Activated CD4-positive, alpha-beta T cell treated with anti-CD3 and anti-CD28 coated beads, Interleukin-2, amount 50 U/mL, for 48 hours (primary cell): ENCODE data around the gene TULP1.
A peak's percentile ranks its signal among the peaks of the same experiment; 100 is the strongest.
"Not testable (repeated sequence)": the region's sequence is repeated elsewhere in the genome, so short reads cannot be mapped to it uniquely, and the experiment has no call there.

Experiments
- DNase-seq, 2 experiments: peaks; one replicate each; pipeline ENCODE4 v3.0.0-alpha.2; 2020

TULP1 gene

GRCh38 chr6:35512740-35513139 is at the start of gene TULP1:
TSS of gene TULP1 (minus strand) at chr6:35512896. CDS start at chr6:35512858, 38 bp downstream.
- DNase-seq = no peak

DNA sequence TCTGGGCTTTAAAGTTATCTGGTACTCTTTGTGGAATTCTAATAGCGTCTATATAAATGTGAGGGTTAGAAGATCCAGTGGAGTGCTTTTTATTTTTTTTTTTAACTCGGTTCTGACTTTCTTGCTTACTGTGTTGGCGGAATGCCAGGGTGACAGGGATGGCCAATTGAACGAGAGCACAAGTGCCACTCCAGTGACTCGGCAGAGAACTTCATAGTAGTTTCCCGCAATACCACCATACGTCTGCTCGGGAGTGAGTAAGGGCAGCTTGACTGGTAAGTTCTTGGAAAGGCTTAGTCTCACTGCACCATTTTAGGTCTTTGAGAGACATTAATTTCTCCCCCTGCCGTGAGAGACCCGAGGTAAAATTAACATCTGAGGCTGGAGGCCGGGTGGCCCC is 49.4 kb upstream of the TULP1 start:
- no peak for DNase-seq

- DNase-seq = no peak
These were observed 48.4 kb upstream of the TULP1 start for GRCh38 chr6:35561113-35561512.

DNA sequence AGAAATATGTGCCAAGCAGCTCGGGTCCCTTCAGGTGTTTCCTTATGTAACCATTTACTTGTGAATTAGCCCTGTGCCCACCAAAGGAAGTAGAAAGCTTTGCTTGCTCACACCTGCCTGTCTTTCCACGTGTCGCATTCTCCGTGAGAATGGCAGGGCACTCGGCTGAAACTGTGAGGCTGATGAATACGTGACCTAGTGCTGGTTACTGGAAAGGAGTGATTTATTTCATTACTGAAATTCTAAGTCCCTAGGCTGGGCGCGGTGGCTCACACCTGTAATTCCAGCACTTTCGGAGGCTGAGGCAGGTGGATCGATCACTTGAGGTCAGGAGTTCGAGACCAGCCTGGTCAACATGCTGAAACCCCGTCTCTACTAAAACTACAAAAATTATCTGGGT is 45.9 kb upstream of the TULP1 start:
- peak in 1 of 2 experiments; percentile 24 for DNase-seq

GRCh38 chr6:35557239-35557638 is 44.5 kb upstream of the TULP1 start:
- DNase-seq = no peak

GRCh38 chr6:35554811-35555210 is 42.1 kb upstream of the TULP1 start:
- DNase-seq = no peak

- no peak for DNase-seq
These were observed 40.6 kb upstream of the TULP1 start for GRCh38 chr6:35553315-35553714.

GRCh38 chr6:35552285-35552917 is 39.7 kb upstream of the TULP1 start:
- DNase-seq = peak; percentile 71 to 80

GRCh38 chr6:35550437-35550836 is 37.7 kb upstream of the TULP1 start:
- no peak for DNase-seq

- no peak for DNase-seq
These were observed 35.0 kb upstream of the TULP1 start for GRCh38 chr6:35547676-35548075.

GRCh38 chr6:35544769-35545361 is 32.2 kb upstream of the TULP1 start:
- DNase-seq = no peak

DNA sequence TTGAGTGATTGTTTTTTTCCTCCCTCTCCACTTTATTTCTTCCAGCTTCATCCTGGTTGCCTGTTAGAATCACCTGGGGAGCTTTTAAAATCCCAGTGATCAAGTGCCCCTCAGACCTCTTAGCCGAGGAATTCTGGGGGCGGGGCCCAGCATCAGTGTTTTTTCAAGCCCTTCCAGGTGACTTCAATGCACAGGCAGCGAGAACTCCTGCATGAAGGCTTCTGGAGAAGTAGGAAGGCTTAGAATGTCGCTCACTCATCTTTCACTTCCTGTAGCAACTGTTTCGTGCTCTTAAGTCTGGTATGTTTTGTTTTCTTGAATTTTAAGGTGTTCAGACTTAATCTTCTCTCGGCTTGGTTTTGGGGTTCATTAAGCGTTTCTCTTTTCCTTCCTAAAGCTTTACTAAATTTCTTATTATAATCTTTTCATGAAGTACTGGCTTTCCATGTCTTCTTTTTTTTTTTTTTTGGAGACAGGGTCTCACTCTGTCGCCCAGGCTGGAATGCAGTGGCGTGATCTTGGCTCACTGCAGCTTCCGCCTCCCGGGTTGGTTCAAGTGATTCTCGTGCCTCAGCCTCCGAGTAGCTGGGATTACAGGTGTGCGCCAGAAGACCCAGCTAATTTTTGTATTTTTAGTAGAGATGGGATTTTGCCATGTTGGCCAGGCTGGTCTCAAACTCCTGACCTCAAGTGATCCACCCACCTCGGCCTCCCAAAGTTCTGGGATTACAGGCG is 30.9 kb upstream of the TULP1 start:
- DNase-seq = no peak

- DNase-seq = no peak
These were observed 29.1 kb upstream of the TULP1 start for GRCh38 chr6:35541836-35542235.

GRCh38 chr6:35539223-35539622 is 26.5 kb upstream of the TULP1 start:
- DNase-seq = no peak

DNA sequence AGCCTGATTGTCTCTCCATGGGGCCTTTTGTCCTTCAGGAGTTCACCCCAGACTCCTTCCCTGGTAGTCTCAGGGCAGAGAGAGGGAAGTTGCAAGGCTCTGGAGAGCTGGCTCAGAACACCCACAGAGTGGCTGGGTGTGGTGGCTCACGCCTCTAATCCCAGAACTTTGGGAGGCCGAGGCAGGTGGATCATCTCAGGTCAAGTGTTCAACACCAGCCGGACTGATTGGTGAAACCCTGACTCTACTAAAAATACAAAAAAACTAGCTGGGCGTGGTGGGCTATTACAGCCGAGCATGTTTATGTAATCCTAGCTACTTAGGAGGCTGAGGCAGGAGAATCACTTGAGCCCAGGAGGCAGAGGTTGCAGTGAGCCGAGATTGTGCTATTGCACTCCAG is 23.2 kb upstream of the TULP1 start:
- not testable (repeated sequence) for DNase-seq

DNA sequence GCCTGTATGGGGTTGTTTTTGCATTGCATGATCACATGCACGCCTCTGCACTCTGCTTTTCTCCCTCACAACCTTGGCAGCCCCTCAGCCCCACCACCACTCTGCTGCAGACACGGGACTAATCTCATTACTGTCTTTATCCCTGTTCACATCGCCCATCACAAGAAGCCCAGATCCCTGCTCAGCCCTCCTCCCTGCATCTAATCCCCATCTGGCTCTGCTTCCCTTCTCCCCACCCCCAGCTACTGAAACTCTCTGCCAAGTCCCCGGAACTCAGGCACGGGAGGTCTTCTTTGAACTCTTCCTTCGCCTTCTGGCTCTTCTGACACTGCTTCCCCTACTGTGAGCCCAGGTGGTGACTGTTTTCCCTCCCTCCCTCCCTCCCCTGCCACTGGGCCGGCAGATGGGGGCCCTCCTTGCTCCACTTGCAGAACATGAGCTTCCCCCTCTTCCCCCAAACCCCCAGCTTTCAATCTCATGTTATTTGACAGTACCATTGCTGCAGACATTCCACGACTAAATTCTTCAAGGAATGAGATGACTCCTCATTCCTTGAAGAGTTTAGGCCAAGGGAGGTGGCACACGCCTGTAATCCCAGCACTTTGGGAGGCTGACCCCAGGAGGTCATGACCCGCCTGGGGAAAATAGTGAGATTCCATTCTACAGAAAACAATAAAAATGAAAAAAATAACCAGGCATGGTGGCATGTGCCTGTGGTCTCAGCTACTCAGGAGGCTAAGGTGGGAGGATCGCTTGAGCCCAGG is 21.9 kb upstream of the TULP1 start:
- no peak for DNase-seq

GRCh38 chr6:35533981-35534380 is 21.3 kb upstream of the TULP1 start:
- DNase-seq = no peak

DNA sequence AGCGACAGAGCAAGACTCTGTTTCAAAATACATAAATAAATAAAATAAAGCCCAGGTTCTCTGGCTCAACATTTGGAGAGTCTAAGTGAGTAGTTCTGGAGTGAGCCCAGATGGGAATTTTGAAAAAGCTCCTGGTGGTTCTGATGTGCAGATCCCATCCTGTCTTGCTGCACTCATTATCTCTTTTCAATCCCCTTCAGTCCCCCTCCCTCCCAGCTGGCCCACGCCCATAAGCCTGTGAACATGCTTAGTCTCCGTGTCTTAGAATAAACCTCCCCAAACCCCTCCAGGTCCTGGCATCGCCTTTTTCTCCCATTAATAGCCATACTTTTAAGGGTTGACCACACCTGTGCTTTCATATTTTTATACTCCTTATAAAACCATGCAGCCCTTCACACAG is 19.4 kb upstream of the TULP1 start:
- DNase-seq = no peak

DNA sequence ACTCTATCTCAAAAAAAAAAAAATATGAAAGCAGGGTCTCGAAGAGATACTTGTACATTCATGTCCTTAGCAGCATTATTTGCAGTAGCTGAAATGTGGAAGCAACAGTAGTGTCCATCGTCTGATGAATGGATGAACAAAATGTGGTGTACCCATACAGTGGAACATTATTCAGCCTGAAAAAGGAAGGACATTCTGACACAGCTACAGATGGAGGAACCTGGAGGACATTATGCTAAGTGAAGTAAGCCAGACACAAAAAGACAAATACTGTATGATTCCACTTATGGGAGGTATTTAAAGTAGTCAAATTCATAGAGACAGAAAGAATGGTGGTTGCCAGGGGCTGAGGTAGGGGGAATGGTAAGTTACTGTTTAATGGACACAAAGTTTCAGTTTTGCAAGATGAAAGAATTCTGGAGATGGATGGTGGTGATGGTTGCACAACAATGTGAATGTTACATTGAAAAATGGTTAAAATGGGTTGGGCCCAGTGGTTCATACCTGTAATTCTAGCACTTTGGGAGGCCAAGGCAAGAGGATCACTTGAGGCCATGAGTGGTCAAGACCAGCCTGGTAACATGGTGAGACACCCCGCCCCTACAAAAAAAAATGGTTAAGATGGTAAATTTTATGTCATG is 11.8 kb upstream of the TULP1 start:
- DNase-seq = no peak

GRCh38 chr6:35522660-35523658 is 10.3 kb upstream of the TULP1 start:
- peak; percentile 86 to 88 for DNase-seq

DNA sequence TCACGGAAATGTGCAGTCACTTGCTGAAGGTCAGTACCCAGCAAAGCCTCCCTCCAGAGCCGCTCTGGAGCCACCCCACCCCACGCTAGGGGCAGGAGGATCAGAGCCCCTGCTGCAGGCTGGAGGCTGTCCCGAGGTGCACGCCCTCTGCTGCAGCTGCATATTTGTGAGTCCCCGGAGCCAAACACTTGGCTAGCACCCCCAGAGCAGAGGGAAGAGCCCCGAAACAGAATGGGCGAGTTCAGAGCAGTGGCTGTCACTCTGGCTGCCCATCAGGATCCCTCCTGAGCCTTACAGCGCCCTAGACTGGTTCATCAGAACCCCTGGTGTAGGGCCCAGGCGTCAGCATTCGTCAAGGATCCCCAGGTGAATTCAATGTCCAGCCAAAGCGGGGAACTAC is 9.5 kb upstream of the TULP1 start:
- no peak for DNase-seq

- DNase-seq = no peak
These were observed 8.5 kb upstream of the TULP1 start for GRCh38 chr6:35521235-35521634.
